CD14-positive monocyte (primary cell): Measurements from ENCODE around the gene SSNA1. TPM values are rescaled to one million over a fixed set of nuclear protein-coding genes. Genes with fewer than 3 reads are reported as not detected.

ENCODE experiments used
- DNase-seq, 3 donors: peaks; one replicate each; pipeline ENCODE4 v3.0.0-alpha.2; 2011 to 2022
- H2AFZ ChIP-seq: 2 replicates; pipeline ENCODE4 v1.6.0; 2012; ENCODE audit warnings: mild to moderate bottlenecking, low read depth, low read length, inconsistent platforms; ENCODE audit not compliant: insufficient read depth, poor library complexity, severe bottlenecking
- H3K27ac ChIP-seq, 2 donors: 1 replicate in 1 of 2; 2 replicates in 1 of 2; pipeline ENCODE4 v1.5.1; 2012 to 2013; ENCODE audit warnings: low read length in 2 of 2, control low read depth in 1 of 2, inconsistent platforms in 1 of 2, low read depth in 1 of 2, mild to moderate bottlenecking in 1 of 2
- H3K27me3 ChIP-seq, 2 donors: one replicate each; pipeline versions ENCODE4 v1.6.0 to v1.6.1; 2011 to 2013; ENCODE audit warnings: low read length in 2 of 2; ENCODE audit not compliant: control insufficient read depth in 2 of 2, insufficient read depth in 2 of 2
- H3K36me3 ChIP-seq, 2 donors: replicated peaks in 1 of 2; 1 replicate in 1 of 2; 2 replicates in 1 of 2; pipeline versions ENCODE4 v1.5.1 to v1.6.1; 2012 to 2013; ENCODE audit warnings: low read length in 2 of 2, control low read depth in 1 of 2, inconsistent platforms in 1 of 2, mild to moderate bottlenecking in 1 of 2; ENCODE audit not compliant: insufficient read depth in 2 of 2, control insufficient read depth in 1 of 2
- H3K4me1 ChIP-seq, 2 donors: 1 replicate in 1 of 2; 2 replicates in 1 of 2; pipeline versions ENCODE4 v1.5.1 to v1.6.1; 2012 to 2013; ENCODE audit warnings: low read length in 2 of 2, control low read depth in 1 of 2, inconsistent platforms in 1 of 2, mild to moderate bottlenecking in 1 of 2, moderate library complexity in 1 of 2; ENCODE audit not compliant: insufficient read depth in 2 of 2, control insufficient read depth in 1 of 2
- H3K4me2 ChIP-seq: replicated peaks from 2 replicates; pipeline ENCODE3; 2012; ENCODE audit warnings: low read length, moderate library complexity, mild to moderate bottlenecking; ENCODE audit not compliant: poor library complexity, severe bottlenecking; ENCODE audit errors: extremely low read depth
- H3K4me3 ChIP-seq, 3 experiments: fragments of 200-600 bp in 1 of 3; sonication (generic) in 1 of 3; replicated peaks in 1 of 3; 1 replicate in 2 of 3; 2 replicates in 1 of 3; pipeline ENCODE4 v1.5.1; 2011 to 2013; ENCODE audit warnings: low read length in 3 of 3, mild to moderate bottlenecking in 3 of 3, control low read depth in 2 of 3, low read depth in 2 of 3, inconsistent platforms in 1 of 3, moderate library complexity in 1 of 3
- H3K79me2 ChIP-seq: 2 replicates; pipeline ENCODE4 v1.6.0; 2012; ENCODE audit warnings: mild to moderate bottlenecking, control low read depth, inconsistent platforms, low read length, moderate library complexity; ENCODE audit not compliant: insufficient read depth
- H3K9ac ChIP-seq: 2 replicates; pipeline ENCODE4 v1.6.0; 2017; ENCODE audit warnings: low read length, mild to moderate bottlenecking; ENCODE audit not compliant: insufficient read depth, poor library complexity, severe bottlenecking
- H3K9me3 ChIP-seq, 2 donors: replicated peaks in 1 of 2; 1 replicate in 1 of 2; 2 replicates in 1 of 2; pipeline versions ENCODE4 v1.5.1 to v1.6.1; 2012 to 2013; ENCODE audit warnings: low read length in 2 of 2, control low read depth in 1 of 2; ENCODE audit not compliant: control insufficient read depth in 1 of 2, insufficient read depth in 1 of 2
- H4K20me1 ChIP-seq: 2 replicates; pipeline ENCODE4 v1.6.0; 2012; ENCODE audit warnings: mild to moderate bottlenecking, low read length, control low read depth, moderate library complexity; ENCODE audit not compliant: insufficient read depth
- H3K27ac Mint-ChIP-seq, 7 donors: one replicate each; pipeline ENCODE4 v1.8.0; 2020; ENCODE audit warnings: mild to moderate bottlenecking in 7 of 7, mixed read lengths in 7 of 7, moderate library complexity in 6 of 7, inconsistent platforms in 2 of 7
- H3K27me3 Mint-ChIP-seq, 3 donors: one replicate each; pipeline ENCODE4 v1.8.0; 2021 to 2022; ENCODE audit warnings: low read depth in 3 of 3, mild to moderate bottlenecking in 3 of 3, mixed read lengths in 3 of 3, moderate library complexity in 3 of 3, inconsistent platforms in 1 of 3
- H3K36me3 Mint-ChIP-seq, 2 donors: one replicate each; pipeline ENCODE4 v1.8.0; 2020; ENCODE audit warnings: mixed read lengths in 2 of 2, inconsistent platforms in 1 of 2, mild to moderate bottlenecking in 1 of 2
- H3K4me1 Mint-ChIP-seq: one replicate; pipeline ENCODE4 v1.8.0; 2020; ENCODE audit warnings: mild to moderate bottlenecking, mixed read lengths
- H3K4me3 Mint-ChIP-seq, 2 donors: one replicate each; pipeline ENCODE4 v1.8.0; 2020; ENCODE audit warnings: mild to moderate bottlenecking in 2 of 2, mixed read lengths in 2 of 2, moderate library complexity in 1 of 2
- H3K9me3 Mint-ChIP-seq, 7 donors: one replicate each; pipeline ENCODE4 v1.8.0; 2020 to 2022; ENCODE audit warnings: mixed read lengths in 7 of 7, mild to moderate bottlenecking in 6 of 7, moderate library complexity in 6 of 7, inconsistent platforms in 2 of 7
- WGBS: methylation state at CpG from one replicate; pipeline ENCODE4 v1.1.5; 2013; ENCODE audit warnings: missing lambda C conversion rate; ENCODE audit not compliant: insufficient coverage; 5-methylcytosine and 5-hydroxymethylcytosine counted together
- intact Hi-C, 2 donors: fragments of 100-400 bp; cut with micrococcal nuclease; formaldehyde crosslinking; loops; one replicate each; pipeline versions ENCODE4 v1.15.0 to v1.15.1; 2023
- polyA plus RNA-seq, 3 donors: library from polyadenylated mRNA; depleted of rRNA in 1 of 3; unstranded in 2 of 3; stranded (reverse) in 1 of 3; fragments of 300-500 nt in 2 of 3; fragments of >200 nt in 1 of 3; fragmentation: Illumina TruSeq in 2 of 3; gene quantifications; 1 replicate in 2 of 3; 2 replicates in 1 of 3; pipeline ENCODE4 v1.2.3, GENCODE V29; 2012 to 2021
- TF ChIP-seq, protein P1 (sequence below): fragments of 200-600 bp; IDR thresholded peaks from one replicate; pipeline ENCODE4 v1.8.0; 2022; ENCODE audit warnings: antibody characterized with exemption, mild to moderate bottlenecking

The SSNA1 gene
- polyA plus RNA-seq, 3 donors = 87.0 to 118 (median 98.3) TPM

- Histone ChIP-seq H4K20me1 (peaks cover 41% of the 10 kb centered on the region), H3K4me2 (no peak overlapping the region), H3K27me3 (no peaks in the 10 kb centered on the region), H3K4me1 (peaks cover 21 to 30% of the 10 kb centered on the region in 2 donors), H3K27ac (no peak overlapping the region), H3K36me3 (peaks cover 17 to 23% of the 10 kb centered on the region in 2 donors), H3K79me2 (peaks cover 29% of the 10 kb centered on the region), H3K9ac (no peak overlapping the region), H3K4me3 (no peak overlapping the region), H2AFZ (no peak overlapping the region), H3K9me3 (no peaks in the 10 kb centered on the region)
- Mint-ChIP-seq H3K4me3 (no peak overlapping the region), H3K27ac (no peak overlapping the region), H3K4me1 (peaks cover 26% of the 10 kb centered on the region), H3K36me3 (peaks cover 6 to 30% of the 10 kb centered on the region in 2 donors), H3K27me3 (no peaks in the 10 kb centered on the region), H3K9me3 (peaks cover 0 to 2% (median 0%) of the 10 kb centered on the region in 7 donors)
- DNase-seq = no peak
- TF ChIP-seq, protein P1, sequence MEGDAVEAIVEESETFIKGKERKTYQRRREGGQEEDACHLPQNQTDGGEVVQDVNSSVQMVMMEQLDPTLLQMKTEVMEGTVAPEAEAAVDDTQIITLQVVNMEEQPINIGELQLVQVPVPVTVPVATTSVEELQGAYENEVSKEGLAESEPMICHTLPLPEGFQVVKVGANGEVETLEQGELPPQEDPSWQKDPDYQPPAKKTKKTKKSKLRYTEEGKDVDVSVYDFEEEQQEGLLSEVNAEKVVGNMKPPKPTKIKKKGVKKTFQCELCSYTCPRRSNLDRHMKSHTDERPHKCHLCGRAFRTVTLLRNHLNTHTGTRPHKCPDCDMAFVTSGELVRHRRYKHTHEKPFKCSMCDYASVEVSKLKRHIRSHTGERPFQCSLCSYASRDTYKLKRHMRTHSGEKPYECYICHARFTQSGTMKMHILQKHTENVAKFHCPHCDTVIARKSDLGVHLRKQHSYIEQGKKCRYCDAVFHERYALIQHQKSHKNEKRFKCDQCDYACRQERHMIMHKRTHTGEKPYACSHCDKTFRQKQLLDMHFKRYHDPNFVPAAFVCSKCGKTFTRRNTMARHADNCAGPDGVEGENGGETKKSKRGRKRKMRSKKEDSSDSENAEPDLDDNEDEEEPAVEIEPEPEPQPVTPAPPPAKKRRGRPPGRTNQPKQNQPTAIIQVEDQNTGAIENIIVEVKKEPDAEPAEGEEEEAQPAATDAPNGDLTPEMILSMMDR = no peak
- intact Hi-C loops = no loop called here
- 96% methylated on average over 10 of the region's 14 CpGs for WGBS
Measured at GRCh38 chr9:137193771-137194170, 5.3 kb downstream of the SSNA1 start.

DNA sequence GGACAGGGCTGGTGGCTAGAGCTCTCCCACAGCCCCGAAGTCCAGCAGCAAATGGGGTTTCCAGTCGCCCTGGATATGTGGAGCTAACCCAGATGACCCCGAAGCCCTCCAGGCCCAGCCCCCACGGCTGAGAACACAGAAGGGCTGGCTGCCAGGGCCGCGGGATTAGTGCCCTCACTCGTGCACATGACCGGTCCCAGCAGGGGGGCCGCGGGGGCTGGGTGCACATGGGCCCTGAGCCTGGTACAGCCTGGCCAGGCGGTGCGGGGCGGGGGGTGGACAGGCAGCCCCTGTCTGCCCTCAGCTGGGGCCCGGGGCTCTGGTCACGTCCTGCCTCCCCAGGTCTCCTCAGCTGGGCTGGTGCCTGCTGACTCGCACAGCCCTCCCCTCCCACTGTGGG, 5.9 kb downstream of the SSNA1 start:
- Mint-ChIP-seq H3K27ac (no peak overlapping the region), H3K36me3 (peaks cover 6 to 30% of the 10 kb centered on the region in 2 donors), H3K4me3 (no peak overlapping the region), H3K4me1 (peaks cover 23% of the 10 kb centered on the region), H3K9me3 (peaks cover 0 to 2% (median 0%) of the 10 kb centered on the region in 7 donors), H3K27me3 (peaks cover 0 to 1% (median 0%) of the 10 kb centered on the region in 3 donors)
- no peak for DNase-seq
- no peak overlapping the region for H3K4me3 ChIP-seq
- H3K9ac ChIP-seq = no peak overlapping the region
- H3K27me3 ChIP-seq = peaks cover 0 to 1% of the 10 kb centered on the region in 2 donors
- intact Hi-C loops = no loop called here
- no peak overlapping the region for H3K4me2 ChIP-seq
- peaks cover 23 to 30% of the 10 kb centered on the region in 2 donors for H3K4me1 ChIP-seq
- H4K20me1 ChIP-seq = peaks cover 41% of the 10 kb centered on the region
- H3K79me2 ChIP-seq = peaks cover 27% of the 10 kb centered on the region
- TF ChIP-seq, protein P1 = no peak
- WGBS = 89% methylated on average over 14 of the region's 16 CpGs
- peaks cover 17 to 23% of the 10 kb centered on the region in 2 donors for H3K36me3 ChIP-seq
- H3K27ac ChIP-seq = no peak overlapping the region
- no peak overlapping the region for H2AFZ ChIP-seq
- no peaks in the 10 kb centered on the region for H3K9me3 ChIP-seq
